NCI-H1694 treated with DMSO at 0.1 percent for 48 hours (cell line): ENCODE data around the gene ZNF688.
A peak's percentile ranks its signal among the peaks of the same experiment; 100 is the strongest.
"Not testable (repeated sequence)": the region's sequence is repeated elsewhere in the genome, so short reads cannot be mapped to it uniquely, and the experiment has no call there.

Source experiments
- DNase-seq: peaks from one replicate; lab custom pipeline; 2025; lab: John Stamatoyannopoulos, UW

The ZNF688 gene

GRCh38 chr16:30557707-30557956, 13.9 kb downstream of the ZNF688 start:
- no peak for DNase-seq

GRCh38 chr16:30556125-30556473, 15.4 kb downstream of the ZNF688 start:
- no peak for DNase-seq

- DNase-seq = no peak
Observed at GRCh38 chr16:30555315-30556124, 16.0 kb downstream of the ZNF688 start.

GRCh38 chr16:30554557-30555314, 16.8 kb downstream of the ZNF688 start:
- no peak for DNase-seq

GRCh38 chr16:30553393-30553899, 18.1 kb downstream of the ZNF688 start:
- DNase-seq = no peak

GRCh38 chr16:30552956-30553355, 18.6 kb downstream of the ZNF688 start:
- no peak for DNase-seq

GRCh38 chr16:30551781-30552180, 19.7 kb downstream of the ZNF688 start:
- no peak for DNase-seq

- no peak for DNase-seq
Observed at GRCh38 chr16:30548416-30549253, 22.9 kb downstream of the ZNF688 start.

- no peak for DNase-seq
Observed at GRCh38 chr16:30546115-30546514, 25.4 kb downstream of the ZNF688 start.

- no peak for DNase-seq
Observed at GRCh38 chr16:30543067-30543466, 28.4 kb downstream of the ZNF688 start.

- DNase-seq = no peak
Observed at GRCh38 chr16:30541502-30542329, 29.8 kb downstream of the ZNF688 start.

- DNase-seq = not testable (repeated sequence)
Observed at GRCh38 chr16:30540916-30541464, 30.5 kb downstream of the ZNF688 start.

GRCh38 chr16:30539986-30540526, 31.5 kb downstream of the ZNF688 start:
- not testable (repeated sequence) for DNase-seq

GRCh38 chr16:30539000-30539964, 32.2 kb downstream of the ZNF688 start:
- DNase-seq = no peak

- not testable (repeated sequence) for DNase-seq
Observed at GRCh38 chr16:30536391-30537024, 35.0 kb downstream of the ZNF688 start.

GRCh38 chr16:30535777-30536190, 35.7 kb downstream of the ZNF688 start:
- peak; percentile 30 for DNase-seq

GRCh38 chr16:30535106-30535776, 36.3 kb downstream of the ZNF688 start:
- no peak for DNase-seq

- peak; percentile 54 for DNase-seq
Observed at GRCh38 chr16:30534368-30535105, 37.0 kb downstream of the ZNF688 start, which contains the start of gene ZNF747. TSS of gene ZNF747 (minus strand) at chr16:30534858. CDS start at chr16:30534679, 179 bp downstream.
